HG03175 (cell line): ENCODE results near the gene ASCL2.
"Not testable (repeated sequence)": the region's sequence is repeated elsewhere in the genome, so short reads cannot be mapped to it uniquely, and the experiment has no call there.

ENCODE experiments used
- ATAC-seq: cut with Tn5 transposase; IDR thresholded peaks from one replicate; pipeline ENCODE4 v1.9.1; 2021; ENCODE audit warnings: mild to moderate bottlenecking, moderate library complexity; ENCODE audit not compliant: unreplicated experiment

The ASCL2 gene

DNA sequence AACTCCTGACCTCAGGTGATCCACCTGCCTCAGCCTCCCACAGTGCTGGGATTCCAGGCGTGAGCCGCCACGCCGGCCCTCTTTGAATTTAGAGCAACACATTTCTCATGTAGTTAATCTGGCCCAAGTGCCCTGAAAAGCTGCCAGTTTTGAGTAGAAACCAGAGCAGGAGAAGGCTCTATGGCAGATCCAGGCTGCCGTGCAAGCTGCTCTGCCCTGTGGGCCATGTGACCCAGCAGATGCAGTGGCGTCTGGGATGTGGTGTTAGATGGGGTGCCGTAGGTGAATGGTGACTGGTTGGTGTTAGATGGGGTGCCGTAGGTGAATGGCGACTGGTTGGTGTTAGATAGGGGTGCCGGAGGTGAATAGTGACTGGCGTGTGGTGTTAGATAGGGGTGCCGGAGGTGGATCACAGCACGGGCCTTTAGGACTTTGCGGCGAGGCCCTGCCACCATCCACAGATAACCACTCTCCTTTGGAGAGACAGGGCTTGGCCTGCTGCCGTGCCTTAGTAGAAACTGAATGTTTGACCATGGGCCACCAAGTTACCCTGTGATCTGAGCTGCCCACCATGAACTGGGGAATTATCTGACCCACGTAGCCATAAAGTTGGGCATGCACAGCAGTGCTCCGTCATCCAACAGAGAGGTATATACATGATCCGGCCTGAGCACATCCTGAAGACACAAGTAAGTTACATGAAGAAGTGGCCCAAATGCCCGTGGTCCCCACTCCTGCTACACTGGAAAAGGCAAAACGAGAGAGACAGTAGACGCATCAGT is 32.7 kb downstream of the ASCL2 start:
- ATAC-seq, result no peak

DNA sequence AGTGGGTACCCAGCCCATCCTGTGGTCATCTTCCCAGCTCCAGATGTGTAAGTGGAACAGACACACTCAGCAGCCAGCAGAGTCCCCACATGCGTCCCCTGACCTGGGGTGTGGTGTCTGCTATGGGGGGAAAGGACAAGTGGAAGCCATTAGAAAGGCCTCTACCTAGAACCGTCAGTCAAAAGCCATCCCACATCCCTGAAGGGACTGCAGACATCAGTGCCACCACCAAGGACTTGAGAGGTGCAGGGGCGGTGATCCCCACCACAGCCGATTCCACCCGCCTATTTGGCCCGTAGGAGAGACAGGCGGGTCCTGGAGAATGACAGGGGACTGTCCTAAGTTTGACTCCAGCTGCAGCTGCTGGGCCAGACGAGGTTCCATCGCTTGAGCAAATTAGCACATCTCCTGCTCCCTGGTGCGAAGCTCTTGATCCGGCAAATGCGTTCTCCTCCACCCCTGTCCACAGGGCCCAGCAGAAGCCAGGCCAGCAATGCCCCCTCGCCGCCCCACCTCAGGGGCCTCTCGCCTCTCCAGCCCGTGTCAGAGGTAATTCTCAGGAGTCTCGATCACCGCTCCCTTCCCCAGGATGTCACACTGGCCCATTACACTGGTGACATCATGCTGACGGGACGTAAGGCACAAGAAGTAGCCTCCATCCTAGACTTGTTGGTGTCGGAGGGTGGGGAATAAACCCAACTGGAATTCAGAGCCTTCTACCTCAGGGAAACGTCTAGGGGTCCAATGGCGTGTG is 33.8 kb downstream of the ASCL2 start:
- not testable (repeated sequence) for ATAC-seq

DNA sequence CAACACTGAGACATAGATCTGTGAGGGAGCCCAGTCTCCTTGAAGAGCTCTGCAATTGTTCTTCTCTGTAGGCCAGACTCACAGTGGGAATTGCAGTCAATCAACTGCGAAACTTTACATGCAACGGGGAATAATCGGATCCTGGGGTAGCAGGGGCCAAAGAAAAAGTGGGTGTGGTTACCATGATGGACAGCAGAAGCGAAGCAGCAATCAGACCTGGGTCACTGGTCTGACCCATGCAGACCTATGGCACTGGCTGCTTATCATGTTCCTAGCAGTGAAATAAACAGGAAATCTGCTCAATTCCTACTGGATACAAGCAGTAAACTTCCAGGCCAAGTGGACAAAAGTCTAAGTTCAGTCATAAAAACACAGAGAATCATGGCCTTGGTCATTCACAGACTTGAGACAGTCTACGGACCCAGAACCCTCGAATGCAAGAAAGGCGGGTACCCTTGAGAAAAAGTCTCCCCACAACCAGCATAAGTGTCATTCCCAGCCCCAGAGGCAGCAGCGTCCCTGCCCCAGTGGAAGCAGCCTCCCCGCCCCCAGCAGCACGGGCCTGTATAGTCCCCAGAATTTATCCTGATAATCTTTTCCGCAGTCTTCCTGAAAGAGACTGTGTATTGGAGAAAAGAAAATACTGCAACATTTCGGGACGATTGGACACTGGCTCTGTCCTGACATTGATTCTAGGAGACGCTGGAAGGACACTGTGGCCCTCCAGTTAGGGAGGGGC is 34.6 kb downstream of the ASCL2 start:
- no peak for ATAC-seq

DNA sequence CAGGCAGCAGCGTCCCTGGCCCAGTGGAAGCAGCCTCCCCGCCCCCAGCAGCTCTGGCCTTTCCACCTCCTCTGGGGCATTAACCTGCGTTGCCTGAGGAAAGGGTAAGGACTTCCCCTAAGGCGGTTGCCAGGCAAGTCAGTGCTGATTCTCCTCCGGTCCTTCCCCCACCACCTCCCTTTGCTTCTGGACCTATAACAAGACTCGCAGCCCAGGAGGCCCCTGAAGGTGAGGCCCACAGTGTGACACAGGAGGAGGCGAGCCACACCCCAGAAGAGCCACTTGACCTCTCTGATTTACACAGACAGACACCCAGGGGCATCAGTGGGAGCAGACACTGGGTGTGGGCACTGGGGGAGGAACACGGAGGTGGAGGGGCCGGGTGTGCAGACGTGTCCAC is 35.4 kb downstream of the ASCL2 start:
- no peak for ATAC-seq

DNA sequence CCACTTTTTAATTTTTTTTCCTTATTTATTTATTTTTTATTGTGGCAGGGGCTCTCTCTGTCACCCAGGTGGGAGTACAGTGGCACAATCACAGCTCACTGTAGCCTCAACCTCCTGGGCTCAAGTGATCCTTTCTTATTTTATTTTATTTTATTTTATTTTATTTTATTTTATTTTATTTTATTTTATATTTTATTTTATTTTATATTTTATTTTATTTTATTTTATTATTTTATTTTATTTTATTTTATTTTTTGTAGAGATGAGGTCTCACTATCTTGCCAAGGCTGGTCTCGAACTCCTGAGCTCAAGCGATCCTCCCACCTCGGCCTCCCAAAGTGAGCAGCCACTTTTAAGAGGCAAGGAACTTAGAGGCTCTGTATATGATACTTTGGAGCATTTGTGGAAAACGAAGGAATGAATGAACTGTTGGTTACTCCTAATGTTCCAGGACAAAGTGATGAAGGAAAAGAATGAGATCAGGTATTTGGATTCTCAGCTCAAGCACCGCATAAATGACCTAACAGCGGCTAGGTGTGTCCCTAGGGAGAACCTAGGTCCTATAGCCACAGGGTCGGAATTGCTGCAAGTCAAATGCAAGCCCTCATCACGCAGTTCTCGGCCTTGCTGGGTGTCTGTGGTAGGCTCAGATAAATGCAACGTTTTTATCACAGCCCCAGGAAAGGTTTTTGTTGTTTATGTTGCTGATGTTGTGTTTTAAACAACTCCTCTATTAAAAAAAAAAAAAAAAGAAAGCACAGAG is 36.5 kb downstream of the ASCL2 start:
- no peak for ATAC-seq

DNA sequence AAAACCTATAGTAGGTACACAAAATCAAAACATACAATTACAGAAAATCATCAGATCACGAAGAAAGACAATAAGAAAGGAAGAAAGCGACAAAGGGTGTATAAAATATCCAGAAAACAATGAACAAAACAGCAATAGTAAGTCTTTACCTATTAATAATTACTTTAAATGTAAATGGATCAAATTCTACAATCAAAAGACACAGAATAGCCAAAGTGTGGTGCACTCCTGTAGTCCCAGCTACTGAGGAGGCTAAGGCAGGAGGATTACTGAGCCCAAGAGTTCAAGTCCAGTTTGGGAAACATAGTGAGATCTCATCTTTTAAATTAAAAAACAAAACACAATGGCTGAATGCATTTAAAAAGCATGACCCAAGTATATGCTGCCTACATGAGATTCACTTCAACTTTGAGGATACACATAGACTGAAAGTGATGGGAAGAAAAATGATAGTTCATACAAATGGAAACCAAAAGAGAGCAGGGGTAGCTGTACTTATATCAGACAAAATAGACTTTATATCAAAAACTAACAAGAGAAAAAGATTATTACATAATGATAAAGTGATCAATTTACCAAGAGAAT is 40.6 kb downstream of the ASCL2 start:
- no peak for ATAC-seq

DNA sequence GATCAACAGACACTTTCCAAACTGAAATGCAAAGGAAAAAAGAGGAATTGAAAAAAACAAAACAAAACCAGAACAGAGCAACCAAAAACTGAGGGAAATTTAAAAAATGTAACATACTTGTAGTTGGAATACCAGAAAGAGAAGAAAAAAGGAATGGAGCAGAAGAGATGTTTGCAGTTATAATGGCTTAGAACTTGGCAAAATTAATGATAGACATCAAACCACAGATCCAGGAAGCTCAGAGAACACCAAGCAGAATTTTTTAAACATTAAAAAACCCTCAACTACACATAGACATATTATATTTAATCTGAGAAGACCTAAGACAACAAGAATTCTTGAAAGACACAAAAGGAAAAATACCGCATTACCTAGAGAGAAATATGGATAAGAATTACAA is 46.1 kb downstream of the ASCL2 start:
- no peak for ATAC-seq

DNA sequence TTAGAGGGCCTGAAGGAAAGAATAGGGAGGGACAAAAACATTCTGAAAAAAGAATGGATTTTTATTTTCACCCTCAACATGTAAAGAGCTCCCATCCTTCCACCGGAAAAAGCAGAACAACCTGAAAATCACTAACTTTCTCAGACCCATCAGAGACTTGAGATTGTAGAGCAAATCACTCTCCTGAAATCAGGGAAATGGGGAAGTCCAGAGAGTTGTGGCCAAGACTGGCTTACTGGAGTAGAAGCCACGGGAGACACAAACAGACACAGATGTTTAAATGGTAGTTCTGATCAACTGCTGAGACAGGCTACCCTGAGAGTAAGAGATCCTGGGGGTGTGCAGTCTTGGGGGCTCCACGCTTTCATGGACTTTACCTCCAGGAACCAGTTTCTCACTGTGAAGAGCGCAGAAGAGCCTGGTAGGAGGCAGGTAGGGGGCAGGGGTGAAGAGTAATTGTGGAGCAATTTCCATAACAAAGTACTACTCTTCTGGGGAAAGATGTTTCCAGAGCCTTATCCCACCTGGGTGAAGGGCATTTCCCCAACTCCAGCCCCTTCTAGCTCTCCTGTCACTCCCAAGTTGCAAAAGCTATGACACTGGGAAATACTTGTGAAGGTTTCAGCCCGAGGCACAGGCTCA is 47.1 kb downstream of the ASCL2 start:
- no peak for ATAC-seq

DNA sequence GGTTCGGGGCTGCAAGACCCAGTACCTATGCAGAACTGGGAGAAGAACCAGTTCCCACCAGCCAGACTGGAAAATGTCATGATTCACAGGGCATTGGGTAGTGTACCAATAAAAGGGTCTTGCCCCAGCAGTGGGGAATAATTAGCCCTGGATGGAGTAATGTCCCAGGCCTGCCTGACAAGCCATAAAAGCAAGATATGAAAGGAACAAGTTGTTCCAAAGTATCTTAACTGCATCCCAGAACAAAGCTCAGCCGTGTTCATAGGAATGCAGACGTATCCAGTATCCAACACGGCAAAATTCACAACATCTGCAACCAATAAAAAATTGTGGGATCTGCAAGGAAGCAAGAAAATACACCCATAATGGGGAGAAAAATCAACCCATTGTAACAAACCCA is 47.9 kb downstream of the ASCL2 start:
- no peak for ATAC-seq

DNA sequence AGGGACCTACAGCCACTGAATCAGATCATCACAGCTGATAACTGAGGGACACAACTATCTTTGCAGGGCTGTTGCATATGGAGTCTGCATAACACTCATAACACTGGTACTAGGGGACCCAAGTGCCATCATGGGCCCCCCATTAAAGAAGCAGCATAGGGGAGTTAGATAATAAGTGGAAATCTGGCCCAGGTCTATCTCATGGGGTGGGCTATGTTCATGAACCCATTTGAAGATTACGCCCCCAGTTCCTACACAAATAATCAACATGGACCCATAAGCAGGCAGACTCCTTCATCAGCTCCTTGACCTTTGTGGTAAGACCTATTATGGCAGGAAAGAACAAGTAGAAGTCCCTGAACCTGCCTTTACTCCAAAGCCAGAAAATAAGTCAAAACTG is 48.8 kb downstream of the ASCL2 start:
- ATAC-seq, result no peak

DNA sequence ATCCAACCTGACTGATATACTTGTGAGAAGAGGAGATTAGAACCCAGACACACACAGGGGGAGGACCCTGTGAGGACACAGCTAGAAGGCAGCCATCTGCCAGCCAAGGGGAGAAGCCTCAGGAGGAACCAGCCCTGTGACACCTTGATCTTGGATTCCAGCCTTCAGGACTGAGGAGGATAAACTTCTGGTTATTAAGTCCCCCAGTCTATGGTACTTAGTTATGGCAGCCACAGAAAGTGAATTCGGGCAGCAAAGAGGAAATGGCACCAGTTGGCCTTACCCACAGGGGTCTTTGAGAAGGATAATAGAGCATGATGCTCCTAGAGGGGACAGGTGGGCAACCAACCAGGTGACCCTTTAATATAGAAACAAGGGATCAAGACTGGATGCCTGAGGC is 49.4 kb downstream of the ASCL2 start:
- ATAC-seq, result no peak

DNA sequence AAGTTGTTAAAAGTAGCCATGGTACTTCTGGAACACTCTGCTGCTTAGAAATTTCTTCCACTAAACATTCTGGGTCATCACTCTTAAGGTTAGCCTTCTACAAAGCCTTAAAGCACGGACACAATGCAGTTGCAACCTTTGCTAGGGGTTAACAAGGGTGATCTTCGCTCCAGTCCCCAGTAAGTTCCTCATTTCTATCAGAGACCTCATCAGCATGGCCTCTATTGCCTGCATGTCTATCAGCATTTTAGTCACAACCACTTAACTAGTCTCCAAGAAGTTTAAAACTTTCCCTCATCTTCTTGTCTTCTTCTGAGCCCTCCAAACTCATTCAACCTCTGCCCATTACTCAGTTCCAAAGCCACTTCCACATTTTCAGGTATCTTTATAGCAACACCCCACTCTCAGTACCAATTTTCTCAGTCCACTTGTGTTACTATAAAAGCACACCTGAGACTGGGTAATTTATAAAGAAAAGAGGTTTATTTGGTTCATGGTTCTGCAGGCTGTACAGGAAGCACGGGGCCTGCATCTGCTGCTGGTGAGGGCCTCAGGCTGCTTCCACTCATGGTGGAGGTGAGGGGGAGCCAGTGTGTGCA is 50.1 kb downstream of the ASCL2 start:
- no peak for ATAC-seq

DNA sequence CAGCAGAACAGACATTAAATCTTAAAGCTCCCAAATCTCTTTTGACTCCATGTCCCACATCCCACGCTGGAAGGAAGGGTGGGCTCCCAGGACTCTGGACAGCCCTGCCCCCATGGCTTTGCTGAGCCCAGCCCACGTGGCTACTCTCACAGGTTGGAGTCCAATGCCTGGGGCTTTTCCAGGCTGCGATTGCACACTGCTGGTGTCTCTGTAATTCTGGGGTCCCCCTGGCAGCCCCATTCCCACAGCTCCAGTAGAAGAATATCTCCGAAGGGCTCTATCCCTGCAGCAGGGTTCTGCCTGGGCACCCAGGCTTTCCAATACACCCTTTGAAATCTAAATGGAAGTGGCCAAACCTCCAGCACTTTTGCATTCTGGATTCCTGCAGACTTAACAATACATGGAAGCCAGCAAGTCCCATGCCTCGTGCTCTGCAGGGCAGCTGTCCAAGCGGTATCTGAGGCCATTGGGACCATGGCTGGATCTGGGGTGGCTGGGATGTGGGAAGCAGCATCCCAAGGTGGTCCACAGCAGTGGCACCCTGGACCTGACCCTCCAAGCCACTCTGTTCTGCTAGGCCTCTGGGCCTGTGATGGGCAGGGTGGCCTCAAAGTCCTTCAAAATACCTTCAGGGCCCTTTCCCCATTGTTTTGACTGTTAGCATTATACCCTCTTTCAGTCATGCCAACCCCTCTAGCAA is 50.9 kb downstream of the ASCL2 start:
- no peak for ATAC-seq
